ENCODE results near the gene CBARP.
"Not testable (repeated sequence)": the region's sequence is repeated elsewhere in the genome, so short reads cannot be mapped to it uniquely, and the experiment has no call there.

Gene CBARP

DNA sequence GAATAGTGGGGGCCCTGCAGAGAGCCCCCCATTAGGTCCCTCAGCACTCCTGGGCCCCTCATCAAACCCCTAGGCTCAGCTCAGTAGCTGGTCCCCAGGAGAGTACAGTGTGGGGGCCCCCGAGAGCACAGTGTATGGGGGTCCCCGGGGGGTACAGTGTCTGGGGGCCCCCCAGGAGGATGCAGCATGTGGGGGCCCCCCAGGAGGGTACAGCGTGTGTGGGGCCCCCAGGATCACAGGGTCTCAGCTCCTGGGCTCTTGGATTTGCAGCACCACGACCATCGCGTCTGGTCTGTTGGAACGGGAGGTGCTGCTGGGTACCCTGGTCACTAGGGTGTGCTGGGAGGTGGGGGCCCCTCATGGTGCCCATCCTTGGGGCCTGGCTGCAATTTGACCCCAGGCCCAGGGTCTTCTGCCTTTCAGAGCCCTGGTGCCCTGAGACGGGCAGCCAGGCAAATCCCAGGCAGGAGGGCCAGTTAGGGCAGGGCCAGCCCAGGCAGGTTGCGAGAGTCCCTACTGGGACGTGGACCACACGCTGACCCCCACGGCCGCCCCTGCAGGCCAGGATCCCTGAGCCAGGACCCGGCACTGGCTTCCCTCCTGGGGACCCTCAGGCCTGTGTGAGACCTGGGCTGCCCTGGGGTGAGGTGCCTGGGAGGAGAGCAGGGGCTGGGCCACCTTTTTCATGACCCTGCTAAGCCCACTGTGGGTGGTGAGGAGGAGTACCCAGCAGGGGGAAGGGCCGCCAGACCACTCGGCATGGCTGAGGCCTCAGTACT lies 13.6 kb downstream of the CBARP start:
- DNase-seq = no peak

DNA sequence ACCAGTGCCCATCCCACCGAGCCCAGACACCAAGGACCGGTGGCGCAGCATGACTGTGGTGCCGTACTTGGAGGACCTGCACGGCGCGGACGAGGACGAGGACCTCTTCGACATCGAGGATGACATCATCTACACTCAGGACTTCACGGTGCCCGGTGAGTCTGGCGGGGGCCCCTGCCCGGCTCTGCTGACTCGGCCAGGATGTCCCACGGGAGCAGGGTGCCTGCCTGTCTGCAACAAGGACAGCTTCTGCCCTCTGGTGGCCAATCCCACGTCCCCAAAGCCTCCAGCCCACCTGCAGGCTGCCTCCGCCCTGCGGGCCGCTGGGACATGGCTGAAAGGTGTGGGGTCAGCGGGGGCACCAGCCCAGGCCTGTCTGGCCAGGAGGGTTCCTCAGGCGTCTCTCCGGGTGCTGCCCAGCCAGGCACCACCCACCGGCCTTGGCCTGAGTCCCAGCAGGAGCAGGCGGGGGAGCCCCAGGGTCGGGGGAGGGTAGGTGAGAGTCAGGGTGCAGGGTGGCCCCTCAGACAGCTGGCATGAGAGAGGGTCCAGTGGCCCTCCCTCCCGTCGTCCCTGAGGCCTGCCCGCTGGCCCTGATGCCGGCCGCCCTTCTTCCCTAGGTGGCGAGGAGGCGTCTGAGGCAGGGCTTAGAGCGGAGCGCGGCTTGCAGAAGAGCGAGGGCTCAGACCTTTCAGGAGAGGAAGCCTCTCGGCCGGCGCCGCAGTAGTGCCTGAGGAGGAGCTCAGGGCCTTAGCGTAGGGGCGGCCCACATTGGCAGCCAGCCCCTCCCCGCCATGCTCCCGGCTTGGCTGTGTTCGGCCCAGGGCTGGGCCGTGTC lies 14.6 kb downstream of the CBARP start:
- peak in 1 of 2 donors; percentile 31 for DNase-seq

DNA sequence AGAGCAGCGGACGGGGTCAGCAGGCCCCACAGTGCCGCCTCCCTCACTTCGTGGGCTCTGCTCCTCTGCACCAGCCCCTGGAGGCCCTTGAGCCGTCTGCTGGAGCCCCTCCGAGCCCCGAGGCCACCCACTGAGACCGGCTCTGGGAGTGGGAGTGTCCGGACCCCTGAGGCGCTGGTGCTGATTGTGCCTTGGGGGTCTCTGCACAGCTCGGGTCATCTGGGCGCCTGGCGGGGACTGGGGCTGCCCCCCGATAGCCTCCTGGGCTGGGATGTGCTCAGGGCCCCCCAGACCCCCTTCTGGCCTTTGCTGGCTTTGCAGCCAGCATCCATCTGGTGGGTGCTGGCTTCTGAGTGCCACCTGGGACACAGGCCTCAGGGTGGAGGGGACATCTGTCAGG lies 15.4 kb downstream of the CBARP start:
- DNase-seq = no peak

DNA sequence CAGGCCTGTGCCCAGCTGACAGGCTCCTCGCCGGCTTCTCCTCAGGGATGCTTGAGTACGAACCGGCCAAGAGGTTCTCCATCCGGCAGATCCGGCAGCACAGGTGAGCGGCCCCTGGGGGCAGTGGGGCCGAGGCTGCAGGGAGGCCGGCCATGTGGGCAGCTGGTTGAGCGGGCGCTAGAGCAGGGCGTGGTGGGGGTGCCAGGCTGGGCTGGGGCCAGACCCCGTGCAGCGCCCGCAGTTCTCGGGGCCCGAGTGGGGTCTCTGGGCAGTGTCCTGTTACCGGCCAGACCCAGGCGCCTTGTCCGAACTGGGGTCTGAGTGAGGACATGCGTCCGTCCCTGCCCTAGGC lies 15.9 kb downstream of the CBARP start:
- DNase-seq = no peak

DNA sequence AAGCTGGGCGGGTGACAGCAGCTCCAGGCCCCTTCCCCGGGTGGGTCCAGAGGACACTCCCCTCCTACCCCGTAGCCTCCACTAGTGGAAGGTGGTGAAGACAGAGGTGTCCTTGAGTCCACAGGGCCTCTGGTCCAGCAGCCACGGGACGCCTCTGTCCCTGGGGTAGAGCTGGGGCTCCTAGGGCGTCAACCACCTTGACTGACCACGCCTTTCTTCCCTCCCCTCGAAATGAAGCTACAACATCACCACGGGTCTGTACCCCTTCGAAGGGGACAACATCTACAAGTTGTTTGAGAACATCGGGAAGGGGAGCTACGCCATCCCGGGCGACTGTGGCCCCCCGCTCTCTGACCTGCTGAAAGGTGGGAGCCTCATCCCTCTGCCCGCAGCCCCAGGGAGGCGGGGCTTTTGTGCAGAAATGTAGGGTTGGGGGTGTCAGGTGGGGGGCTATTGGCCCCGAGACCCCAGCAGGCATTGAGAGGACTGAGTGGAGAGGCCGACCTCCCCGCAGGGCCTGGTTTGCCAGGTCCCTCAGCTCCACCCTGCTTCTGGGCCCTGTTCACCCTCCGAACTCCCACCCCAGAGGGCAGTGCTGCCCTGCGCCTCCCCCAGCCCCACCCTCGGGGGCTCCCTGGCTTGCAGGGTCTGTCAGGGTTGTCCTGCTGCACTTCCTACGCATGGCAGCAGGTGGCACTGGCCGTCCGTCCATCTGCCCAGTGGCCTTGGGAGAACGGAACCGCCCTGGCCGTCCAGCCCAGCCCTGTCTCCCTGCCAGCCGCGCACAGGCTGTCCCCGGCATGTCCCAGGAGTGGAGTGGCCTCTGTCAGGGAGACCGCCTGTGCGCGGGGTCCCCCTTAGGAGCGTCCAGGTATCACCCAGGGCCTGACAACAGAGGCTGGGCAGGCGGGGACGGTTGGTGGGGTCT lies 16.6 kb downstream of the CBARP start:
- no peak for DNase-seq

DNA sequence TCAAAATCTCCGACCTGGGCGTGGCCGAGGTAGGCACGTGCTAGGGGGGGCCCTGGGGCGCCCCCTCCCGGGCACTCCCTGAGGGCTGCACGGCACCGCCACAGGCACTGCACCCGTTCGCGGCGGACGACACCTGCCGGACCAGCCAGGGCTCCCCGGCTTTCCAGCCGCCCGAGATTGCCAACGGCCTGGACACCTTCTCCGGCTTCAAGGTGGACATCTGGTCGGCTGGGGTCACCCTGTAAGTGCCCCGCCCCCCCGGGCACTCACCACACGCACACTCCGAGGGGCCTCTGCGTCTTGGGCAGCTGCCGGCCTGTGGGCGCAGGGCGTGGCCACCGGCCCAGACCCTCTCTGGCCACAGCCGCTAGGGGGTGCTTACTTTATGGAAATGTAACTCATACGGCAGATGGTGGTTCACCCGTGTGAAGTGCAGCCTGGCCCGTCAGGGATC lies 17.3 kb downstream of the CBARP start:
- DNase-seq = no peak

DNA sequence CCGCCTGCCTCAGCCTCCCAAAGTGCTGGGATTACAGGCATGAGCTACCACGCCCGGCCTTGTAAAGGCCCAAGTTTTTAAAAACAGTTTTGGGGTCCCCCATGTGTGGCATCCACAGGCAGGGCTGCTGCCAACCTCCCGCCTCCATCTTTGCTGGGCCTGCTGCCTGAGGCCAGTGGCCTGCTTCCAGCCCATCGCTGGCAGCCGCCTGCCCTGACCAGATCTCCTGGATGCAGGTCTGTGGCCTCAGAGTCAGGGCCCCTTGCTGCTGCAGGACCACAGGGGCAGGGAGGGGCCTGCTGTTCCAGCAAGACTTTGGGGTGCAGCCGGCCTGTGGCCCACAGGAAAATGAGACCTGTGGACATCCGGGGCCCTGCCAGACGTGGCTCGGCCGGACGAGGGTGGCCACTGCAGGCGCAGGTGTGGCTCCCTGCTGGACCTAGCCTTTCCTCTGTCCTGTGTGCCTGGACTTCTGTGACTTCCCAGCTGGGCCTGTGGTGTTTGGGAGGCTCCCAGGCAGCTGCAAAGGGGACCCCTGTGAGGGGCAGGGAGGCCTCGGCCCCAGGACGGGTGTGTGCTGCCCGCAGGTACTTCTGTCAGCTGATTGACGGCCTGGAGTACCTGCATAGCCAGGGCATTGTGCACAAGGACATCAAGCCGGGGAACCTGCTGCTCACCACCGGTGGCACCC lies 17.9 kb downstream of the CBARP start:
- DNase-seq = no peak

DNA sequence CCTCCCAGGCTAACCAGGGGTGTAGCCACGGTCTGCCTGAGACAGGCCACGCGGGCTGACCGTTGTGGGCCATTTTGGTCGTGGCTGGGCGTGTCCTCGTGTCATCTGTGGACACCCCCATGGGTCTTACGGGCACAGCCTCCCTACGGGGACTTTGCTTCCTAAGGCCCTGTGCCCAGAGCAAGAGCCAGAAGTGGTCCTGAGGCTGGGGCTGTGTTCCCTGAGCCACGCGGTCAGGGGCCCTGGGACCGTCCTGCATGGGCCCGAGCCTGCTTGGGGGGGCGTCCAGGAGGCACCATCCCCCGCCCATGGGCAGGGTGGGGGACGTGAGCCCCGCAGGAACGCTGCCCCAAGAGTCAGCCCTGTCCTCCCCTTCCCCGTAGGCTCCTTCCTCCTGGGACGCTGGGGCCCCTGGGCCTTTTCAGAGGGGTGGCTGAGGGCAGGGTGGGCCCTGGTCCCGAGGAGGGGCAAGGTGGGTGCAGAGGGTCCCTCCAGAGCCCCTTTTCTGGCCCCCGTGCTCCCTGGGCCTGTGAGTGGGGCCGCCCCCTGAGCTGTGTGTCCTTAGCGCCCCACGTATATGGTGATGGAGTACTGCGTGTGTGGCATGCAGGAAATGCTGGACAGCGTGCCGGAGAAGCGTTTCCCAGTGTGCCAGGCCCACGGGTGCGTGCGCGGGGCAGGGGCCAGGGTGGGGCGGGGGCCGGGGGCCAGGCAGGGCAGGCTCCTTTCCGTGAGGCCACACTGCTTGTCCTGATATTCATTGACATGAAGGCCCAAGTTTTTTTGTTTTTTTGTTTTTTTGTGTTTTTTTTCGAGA lies 18.8 kb downstream of the CBARP start:
- no peak for DNase-seq

DNA sequence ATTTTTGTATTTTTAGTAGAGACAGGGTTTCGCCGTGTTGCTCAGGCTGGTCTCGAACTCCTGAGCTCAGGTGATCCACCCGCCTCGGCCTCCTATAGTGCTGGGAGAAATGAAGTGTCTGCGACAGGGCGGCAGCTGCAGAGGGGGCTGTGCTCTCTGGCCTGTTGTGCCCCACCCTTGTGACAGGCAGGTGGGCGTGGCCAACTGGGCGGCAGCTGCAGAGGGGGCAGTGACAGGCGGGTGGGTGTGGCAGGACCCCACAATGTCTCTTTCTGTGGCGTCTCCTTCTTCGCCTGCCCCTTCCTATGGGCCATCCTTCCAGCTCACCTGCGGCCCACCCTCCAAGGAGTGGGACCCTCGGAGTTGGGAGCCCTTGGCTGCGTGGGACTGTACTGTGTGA lies 20.4 kb downstream of the CBARP start:
- DNase-seq = no peak

DNA sequence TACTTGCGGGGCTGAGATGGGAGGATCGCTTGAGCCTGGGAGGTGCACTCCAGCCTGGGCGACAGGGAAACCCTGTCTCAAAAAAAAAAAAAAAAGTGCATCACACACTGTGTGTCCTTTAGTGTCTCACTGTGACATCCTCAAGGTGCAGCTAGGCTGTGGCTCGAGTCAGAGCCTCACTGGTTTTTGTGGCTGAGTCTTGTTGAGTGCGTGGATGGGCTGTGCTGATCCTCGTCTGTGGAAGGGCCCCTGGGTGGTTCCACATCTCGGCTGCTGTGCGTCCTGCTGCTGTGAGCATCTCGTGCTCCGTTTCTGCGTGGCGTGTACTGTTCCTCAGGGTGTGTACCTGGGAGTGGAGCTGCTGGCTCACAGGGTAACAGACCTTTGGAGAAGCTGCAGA lies 21.0 kb downstream of the CBARP start:
- DNase-seq = no peak

DNA sequence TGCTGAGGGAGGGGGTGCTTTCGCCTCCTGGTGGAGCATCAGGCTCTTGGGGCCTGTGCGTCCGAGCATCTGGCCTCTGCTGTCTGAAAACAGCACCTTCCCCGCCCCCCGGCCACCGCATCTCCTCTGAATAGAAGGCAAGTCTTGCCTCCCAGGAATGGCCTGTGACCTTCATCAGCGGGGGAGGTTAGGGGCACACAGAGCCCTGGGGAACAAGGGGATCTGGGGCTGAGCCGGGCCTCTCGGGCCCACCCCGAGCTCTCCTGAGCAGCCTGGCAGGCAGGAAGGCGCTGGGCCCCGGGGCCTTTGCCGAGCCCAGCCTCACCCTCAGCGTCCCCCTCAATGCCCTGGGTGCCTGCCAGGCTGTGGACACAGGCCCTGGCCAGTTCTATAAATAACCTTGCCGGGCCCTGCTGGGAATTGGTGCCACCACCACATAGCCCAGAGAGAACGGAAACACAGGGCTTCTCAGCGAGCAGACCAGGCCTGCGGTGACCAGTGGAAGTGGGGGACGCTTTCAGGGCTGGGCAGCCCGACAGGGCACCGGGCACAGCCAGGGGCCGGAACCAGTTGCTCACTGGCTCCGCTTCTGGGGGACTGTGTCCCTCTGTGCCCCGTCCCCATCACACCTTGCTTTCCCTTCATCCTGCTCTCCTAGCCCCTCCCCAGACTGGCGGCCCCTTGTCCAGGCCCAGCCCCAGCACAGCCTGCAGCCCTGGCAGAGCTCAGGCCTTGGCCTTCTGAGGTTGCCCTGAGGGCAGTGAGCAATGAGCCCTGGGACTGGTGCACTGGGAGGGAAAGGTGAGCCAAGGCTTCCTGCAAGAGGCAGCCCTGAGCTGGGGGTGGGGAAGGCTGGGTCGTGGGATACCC lies 22.7 kb downstream of the CBARP start:
- no peak for DNase-seq

DNA sequence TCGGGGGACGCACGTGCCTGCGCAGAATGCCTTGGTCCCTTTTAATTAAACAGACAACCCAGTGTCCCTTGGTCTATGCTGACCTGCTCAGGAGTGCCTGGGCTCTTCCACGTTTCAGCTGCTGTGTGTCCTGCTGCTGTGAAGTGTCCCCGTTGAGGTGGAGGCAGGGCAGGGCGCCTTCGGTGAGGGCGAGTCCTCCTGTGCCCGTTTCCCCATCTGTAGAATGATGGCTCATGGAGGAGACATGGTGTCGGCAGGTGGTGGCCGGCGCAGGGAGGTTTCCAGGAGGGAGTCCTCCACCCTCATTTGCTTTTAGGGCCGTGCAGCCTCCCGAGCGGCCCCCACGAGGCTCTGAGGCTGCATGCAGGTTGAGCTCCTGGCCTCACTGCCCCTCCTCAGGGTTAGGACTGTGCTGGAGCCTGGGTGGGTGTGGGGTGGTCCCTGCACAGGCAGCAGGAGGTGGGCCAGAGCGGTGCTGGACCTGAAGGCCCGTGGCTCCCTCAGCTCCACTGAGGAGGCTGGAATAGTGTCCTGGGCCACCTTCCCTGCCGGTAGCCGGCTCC lies 23.4 kb downstream of the CBARP start:
- no peak for DNase-seq

DNA sequence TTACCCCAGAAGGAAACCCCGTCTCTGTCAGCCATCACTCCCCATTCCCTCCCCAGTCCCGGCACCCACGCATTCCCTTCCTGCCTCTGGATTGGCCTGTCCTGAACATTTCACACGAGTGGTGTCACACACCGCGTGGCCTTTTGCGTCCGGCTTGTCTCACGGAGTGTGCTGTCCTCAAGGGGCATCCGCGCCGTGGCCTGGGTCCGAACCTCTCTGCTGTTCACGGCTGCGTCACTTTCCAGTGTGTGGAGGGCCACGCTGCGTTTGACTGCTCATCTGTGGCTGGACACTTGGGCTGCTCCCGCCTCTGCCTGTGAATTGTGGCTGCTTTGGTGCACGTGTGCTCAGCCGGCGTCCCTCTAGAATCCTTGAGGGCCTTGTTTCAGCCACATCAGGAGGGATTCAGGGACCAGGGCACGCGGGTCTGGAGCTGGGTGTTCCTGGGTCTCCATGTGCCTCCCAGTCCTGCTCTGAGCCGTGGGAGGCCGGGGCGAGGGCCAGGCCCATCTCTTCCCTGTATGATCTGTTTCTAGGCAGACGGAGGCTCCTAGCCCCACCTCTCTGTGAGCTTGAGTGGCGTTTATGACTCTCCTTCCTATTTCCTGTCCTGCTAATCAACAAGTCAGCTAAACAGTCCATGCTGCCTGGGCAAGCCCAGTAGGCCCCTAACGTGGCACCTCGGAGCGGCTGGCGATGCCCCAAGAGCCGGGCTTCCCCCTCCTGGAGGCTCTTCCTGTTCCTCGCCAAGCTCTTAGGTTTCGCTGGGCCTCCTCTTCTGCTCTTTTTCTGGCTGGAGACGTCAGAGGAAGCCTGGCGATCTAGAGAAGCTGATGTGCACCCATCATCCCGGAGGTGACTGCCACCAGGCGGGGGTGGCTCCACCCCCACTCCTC lies 24.2 kb downstream of the CBARP start:
- peak; percentile 40 to 45 for DNase-seq

DNA sequence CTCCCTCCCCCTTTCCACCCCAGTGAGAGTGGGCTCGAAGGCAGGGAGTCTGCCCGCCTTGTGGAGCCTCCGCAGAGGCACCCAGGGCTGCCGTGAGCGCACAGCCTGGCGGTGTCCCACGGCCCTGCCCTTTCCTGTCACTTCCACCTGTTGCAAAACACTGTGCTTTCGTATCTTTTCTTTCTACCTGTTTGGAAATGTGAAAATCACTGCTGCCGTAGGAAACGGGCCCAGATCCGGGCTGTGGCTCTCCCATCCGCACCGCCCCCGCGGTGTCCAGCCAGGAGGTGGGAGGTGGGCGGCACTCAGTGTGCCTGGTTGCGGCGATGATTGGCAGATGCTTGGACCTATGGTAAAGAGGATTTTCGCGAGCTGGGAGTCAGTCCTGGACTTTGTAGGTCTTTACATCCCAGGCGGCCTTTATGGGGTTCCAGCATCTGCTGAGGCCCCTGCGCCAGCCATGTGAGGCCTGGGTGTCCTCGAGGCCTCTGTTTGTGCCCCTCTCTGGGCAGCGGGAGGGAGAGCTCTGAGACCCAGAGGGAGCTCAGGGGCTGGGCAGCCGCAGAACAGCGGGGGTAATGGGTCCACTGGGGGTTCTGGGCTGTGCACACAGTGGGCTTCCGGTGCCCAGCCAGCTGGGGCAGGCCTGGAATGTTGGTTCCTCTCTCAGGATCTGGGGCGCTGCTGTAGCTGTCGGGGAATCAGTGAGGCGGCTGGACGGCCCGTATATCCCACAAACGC lies 26.1 kb downstream of the CBARP start:
- no peak for DNase-seq

DNA sequence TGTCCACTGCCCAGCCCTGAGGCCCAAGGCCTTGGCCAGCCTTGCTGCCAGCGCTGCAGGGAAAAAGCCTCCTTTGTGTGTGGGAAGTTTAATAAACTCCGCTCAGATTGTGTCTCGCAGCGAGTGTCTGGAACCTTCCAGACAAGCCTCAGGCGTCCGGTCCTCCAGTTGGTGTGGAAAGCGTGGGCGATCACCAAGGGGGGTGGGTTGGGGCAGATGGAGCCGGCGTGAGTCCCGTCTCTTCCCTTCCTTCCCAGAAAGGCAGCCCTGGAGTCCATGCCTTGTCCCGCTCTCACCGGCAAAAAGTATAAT lies 27.6 kb downstream of the CBARP start:
- DNase-seq = no peak

DNA sequence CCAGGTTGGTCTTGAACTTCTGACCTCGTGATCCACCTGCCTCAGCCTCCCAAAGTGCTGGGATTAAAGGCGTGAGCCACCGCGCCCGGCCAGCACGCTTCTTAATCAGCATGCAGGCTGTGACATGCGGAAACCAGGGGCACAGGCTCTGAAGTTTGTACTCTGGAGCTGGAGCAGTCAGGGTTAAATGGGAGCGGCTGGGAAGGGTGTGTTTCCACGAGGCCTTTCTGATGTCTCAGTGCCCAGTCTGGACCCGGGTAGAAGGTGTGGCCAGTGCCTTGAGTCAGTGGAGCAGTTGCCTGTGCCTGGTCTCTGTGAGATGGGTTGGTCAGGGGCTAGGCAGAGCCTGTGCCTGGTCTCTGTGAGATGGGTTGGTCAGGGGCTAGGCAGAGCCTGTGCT lies 29.0 kb downstream of the CBARP start:
- not testable (repeated sequence) for DNase-seq

DNA sequence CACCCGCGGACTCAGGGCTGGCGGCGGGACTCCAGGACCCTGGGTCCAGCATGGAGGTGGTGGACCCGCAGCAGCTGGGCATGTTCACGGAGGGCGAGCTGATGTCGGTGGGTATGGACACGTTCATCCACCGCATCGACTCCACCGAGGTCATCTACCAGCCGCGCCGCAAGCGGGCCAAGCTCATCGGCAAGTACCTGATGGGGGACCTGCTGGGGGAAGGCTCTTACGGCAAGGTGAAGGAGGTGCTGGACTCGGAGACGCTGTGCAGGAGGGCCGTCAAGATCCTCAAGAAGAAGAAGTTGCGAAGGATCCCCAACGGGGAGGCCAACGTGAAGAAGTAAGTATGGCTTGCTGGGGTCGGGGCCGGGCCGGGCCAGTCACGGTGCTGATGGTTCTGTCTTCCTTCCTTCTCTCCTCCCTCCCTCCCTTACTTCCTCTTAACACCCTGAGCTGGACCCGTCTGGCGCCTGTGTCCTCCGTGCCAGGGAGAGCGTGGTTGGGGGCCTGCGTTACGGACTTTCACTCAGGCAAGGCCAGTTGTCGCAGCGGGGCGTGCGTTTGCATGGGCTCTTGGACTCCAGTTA lies 30.8 kb downstream of the CBARP start:
- DNase-seq = peak in 1 of 2 donors; percentile 31
